ENCODE measurements around the gene RBMS3.

GRCh38 chr3:29532473-29532872, 251.6 kb downstream of the RBMS3 start:
- TF ChIP-seq CTCF (IDR thresholded peaks at IDR 0.05) = no peak
- TF ChIP-seq POLR2AphosphoS5 (IDR thresholded peaks at IDR 0.05) = no peak
